ENCODE results near the gene COL9A2. TPM values are rescaled to one million over a fixed set of nuclear protein-coding genes. Genes with fewer than 3 reads are reported as not detected.

COL9A2 gene
- total RNA-seq, 1 experiment from 2014 or later, result 4.0 TPM

GRCh38 chr1:40306296-40306695 lies 10.8 kb downstream of the COL9A2 start:
- in situ Hi-C loops (cut with HindIII; ENCODE audit: low sequenced_read_pairs), result no loop called here

GRCh38 chr1:40305871-40306270 lies 11.2 kb downstream of the COL9A2 start:
- no peak for DNase-seq (ENCODE audit: low spot score)
- in situ Hi-C loops (cut with HindIII; ENCODE audit: low sequenced_read_pairs), result no loop called here

More at GRCh38 chr1:40306296-40306695, 10.8 kb downstream of the COL9A2 start:
- no peak for DNase-seq (ENCODE audit: low spot score)

- DNase-seq (ENCODE audit: low spot score), result no peak
- in situ Hi-C loops (cut with HindIII; ENCODE audit: low sequenced_read_pairs), result no loop called here
Observed at GRCh38 chr1:40305451-40305850, 11.6 kb downstream of the COL9A2 start.

DNA sequence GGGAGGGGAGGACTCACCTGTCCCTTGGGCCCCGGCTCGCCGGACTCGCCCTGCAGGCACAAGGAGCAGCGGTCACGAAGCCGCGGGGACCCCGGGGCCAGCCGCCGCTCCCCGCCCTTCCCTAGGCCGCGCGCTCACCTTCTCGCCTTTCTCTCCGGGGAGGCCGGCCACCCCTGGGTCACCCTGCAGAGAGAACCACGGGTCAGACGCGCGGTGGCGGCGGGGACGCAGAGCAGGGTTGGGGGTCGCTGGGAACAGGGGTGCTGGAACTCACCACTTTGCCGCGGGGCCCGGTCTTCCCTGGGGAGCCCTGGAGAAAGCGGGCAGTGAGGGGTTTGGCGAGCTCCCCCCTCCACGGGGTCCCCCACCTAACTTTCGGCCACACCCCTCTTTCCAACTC lies 13.3 kb downstream of the COL9A2 start:
- no peak for DNase-seq (ENCODE audit: low spot score)
- in situ Hi-C loops (cut with HindIII; ENCODE audit: low sequenced_read_pairs), result no loop called here

GRCh38 chr1:40303051-40303771 lies 13.9 kb downstream of the COL9A2 start:
- in situ Hi-C loops (cut with HindIII; ENCODE audit: low sequenced_read_pairs), result no loop called here

GRCh38 chr1:40302475-40302874 lies 14.6 kb downstream of the COL9A2 start:
- DNase-seq (ENCODE audit: low spot score), result no peak
- in situ Hi-C loops (cut with HindIII; ENCODE audit: low sequenced_read_pairs), result no loop called here

More at GRCh38 chr1:40303051-40303771, 13.9 kb downstream of the COL9A2 start:
- no peak for DNase-seq (ENCODE audit: low spot score)

DNA sequence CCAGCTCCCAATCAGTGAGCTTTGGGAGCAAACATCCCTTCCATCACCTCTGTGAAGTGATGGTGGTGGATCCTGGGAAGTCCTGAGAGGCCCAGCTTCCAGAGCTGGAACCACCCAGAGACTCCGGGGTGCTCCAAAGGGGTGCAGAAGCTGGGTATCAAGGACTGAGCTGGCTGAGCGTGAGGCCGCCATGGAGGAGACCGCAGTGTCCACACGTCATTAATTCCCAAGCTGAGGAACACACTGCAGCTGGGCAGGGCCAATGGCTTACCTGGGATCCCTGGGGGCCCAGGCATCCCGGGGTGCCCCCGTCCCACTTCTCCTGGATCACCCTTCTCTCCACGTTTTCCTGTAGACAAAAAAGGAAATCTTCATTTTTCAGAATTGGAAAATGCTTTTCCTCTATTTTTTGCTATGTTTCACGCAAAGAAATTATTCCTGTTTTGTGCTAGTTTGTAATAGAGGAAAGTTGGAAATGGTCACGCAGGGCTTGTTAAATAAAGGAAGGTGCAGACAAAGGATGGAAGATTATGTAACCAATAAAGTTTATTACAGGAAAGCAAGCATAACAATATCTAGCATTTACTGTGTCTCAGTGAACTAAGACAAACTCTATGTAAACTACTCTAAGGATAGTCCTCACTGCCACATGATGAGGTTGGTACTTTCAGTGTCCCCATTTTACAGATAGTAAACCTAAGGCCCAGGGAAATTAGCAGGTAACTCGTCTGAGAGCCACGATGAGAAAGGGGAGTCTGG lies 15.4 kb downstream of the COL9A2 start:
- in situ Hi-C loops (cut with HindIII; ENCODE audit: low sequenced_read_pairs), result no loop called here
- no peak for DNase-seq (ENCODE audit: low spot score)

DNA sequence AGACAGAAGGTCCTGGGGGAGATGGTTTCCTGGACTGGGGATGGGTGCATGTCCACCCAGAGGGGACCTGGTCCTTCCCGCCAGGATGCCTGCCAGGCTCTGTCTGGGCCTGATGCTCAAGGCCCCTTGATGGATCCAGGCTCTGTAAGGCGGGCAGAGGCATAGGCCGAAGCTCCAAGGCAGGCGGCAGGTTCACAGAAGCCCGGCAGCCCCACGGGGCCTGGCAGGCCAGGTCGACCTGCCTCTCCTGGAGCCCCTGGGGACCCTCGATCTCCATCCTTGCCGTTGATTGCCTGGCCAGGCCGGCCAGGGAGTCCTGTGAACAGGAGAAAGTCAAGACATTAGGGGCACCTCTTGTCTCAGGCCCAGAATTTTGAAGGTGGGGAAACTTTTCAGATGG lies 16.0 kb downstream of the COL9A2 start:
- no peak for DNase-seq (ENCODE audit: low spot score)
- in situ Hi-C loops (cut with HindIII; ENCODE audit: low sequenced_read_pairs), result no loop called here

DNA sequence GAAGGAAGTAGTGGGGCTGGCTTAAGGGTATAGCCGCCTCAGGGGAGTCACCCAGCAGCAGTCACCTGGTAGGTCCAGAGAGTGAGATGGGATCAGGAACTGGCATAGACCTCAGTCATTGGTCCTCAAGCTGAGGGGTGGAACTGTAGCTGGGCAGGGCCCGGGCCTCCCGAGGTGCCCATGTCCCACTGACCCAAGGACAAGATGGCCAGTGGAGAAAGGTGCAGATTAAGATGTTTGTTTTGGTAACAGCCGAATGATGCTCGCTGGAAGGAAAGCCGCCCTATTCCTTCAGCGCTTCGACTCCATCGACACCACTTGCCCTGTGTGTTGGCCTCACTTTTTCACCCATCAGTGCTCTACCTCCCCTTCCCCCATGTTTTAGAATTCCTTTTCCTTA lies 16.4 kb downstream of the COL9A2 start:
- no peak for DNase-seq (ENCODE audit: low spot score)
- in situ Hi-C loops (cut with HindIII; ENCODE audit: low sequenced_read_pairs), result no loop called here

DNA sequence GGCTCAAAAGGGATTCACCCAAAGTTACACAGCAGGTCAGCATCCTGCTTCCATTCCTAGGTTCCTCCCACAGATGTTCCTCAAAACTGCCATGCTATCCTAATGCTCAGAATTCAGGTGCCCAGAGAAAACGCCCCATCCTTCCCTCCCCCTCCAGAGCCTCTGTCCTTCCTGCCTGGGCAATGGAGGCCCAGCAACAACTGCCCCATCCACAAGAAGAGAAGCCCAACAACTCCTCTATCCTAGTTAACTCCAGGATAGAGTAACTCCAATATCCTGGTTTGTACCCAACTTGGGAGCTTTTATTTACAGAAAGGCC lies 16.9 kb downstream of the COL9A2 start:
- in situ Hi-C loops (cut with HindIII; ENCODE audit: low sequenced_read_pairs), result no loop called here
- no peak for DNase-seq (ENCODE audit: low spot score)

DNA sequence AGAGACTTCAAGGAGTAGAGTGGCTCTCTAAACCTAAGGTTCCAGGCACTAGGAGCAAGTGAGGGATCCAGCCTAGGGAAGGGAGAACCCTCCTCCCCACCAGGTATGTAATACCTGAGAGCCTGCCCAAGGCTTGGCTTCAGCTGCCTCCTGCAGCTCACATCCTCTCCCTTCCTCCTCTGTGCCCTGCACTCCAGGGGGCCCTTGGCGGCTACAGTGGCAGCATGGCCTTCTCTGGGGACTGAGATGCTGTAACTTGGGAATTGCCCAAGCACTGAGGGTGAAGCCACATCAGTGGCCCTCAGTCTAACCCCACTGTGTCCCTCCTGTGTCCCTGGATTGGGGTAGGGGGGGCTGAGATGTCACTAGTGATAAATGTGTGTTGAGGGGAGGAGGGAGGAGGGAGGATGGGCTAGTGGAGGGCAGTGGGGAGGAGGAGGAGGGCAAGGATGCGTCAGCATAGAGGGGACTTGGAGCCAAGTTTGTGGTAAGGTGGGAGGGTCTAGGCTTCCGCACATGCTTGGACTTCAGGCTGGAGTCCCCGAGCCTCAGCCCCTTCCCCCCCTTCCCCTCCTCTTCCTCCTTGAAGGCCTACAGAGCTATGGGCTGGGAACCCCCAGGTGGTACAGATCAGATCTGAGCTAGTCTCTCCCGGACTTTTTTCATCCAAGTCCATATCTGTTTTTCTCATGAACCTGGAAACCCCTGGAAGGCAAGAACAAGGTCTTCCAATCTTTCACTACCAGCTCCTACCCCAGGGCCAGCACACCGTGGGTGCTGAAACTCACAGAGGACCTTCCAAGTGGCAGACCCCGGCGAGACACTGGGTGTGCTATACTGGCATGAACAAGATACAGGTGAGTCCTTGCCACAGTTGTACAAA lies 17.5 kb downstream of the COL9A2 start:
- in situ Hi-C loops (cut with HindIII; ENCODE audit: low sequenced_read_pairs), result loop anchor here (10.0 kb wide), 1 partner anchor 55 kb away; the partner anchor contains the start of gene TMCO2
- DNase-seq (ENCODE audit: low spot score), result no peak

DNA sequence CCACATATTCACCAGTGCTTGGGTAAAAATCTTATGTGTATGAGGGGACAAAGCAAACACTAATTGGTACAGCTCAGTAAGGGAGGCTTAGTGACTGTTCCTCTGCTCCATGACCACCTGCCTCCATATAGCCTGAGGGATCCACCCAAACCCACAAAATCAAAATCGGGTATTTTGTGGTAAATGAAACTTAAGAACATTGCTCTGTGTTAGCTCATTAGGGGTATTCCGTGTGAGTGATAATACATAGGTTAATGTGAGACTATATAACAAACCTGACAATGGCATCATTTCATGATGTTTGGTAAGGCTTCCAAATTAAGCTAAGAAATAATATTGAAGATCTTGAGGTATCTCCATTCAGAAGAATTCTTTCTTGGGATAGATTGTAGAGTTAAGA lies 25.8 kb downstream of the COL9A2 start:
- in situ Hi-C loops (cut with HindIII; ENCODE audit: low sequenced_read_pairs), result loop anchor here (10.0 kb wide), 1 partner anchor 46 kb away; the partner anchor contains the start of gene TMCO2

GRCh38 chr1:40281853-40282252 lies 35.2 kb downstream of the COL9A2 start:
- in situ Hi-C loops (cut with HindIII; ENCODE audit: low sequenced_read_pairs), result no loop called here
- DNase-seq (ENCODE audit: low spot score), result no peak

More for the DNA sequence above, 25.8 kb downstream of the COL9A2 start:
- DNase-seq (ENCODE audit: low spot score), result no peak

- no peak for DNase-seq (ENCODE audit: low spot score)
- in situ Hi-C loops (cut with HindIII; ENCODE audit: low sequenced_read_pairs), result no loop called here
Observed at GRCh38 chr1:40276122-40276521, 41.0 kb downstream of the COL9A2 start.

DNA sequence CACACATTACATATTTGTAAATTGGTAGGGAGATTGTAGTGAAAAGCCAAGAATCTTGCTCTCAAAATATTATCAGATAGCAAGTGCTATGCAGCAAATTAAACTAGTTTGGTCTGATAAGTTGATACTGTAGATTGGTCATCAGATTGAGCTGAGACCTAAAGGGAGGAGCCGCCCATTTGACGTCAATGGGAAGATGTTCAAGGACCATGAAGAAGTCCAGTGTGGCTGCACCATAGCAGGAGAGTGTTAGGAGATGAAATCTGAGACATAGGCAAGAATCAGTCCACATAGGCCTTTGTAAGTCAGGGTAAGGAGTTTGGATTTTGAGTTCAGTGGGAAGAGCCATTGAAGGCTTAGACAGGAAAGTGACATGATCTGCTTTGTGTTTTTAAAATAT lies 42.8 kb downstream of the COL9A2 start:
- in situ Hi-C loops (cut with HindIII; ENCODE audit: low sequenced_read_pairs), result no loop called here
- no peak for DNase-seq (ENCODE audit: low spot score)

DNA sequence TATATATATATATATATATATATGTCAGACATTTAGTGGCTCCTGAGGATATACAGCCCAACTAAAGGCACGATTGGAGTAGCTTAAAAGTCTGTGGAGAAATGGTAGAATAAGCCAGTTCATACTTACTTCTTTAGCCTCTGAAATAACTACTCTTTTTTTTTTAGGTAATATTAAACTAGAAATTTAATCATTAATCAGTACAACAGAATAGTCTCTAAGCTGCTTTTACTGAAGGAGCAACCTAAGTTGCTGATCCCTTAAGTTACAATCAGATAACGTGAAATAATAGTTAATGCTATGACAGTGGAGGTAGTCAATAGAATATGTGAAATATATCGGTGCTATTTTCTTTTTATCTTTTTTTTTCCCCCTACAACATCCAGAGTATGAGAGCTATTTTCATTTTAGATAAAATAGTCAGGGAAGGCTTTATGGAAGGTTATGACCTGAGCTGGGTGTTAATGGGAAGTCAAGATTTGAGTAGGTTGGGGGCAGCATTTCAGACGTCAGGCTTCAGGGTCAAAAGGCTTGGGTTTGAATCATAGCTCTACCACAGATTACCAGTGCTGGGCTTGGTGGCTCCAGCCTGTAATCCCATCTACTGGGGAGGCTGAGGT lies 43.4 kb downstream of the COL9A2 start:
- DNase-seq (ENCODE audit: low spot score), result no peak
- in situ Hi-C loops (cut with HindIII; ENCODE audit: low sequenced_read_pairs), result no loop called here

DNA sequence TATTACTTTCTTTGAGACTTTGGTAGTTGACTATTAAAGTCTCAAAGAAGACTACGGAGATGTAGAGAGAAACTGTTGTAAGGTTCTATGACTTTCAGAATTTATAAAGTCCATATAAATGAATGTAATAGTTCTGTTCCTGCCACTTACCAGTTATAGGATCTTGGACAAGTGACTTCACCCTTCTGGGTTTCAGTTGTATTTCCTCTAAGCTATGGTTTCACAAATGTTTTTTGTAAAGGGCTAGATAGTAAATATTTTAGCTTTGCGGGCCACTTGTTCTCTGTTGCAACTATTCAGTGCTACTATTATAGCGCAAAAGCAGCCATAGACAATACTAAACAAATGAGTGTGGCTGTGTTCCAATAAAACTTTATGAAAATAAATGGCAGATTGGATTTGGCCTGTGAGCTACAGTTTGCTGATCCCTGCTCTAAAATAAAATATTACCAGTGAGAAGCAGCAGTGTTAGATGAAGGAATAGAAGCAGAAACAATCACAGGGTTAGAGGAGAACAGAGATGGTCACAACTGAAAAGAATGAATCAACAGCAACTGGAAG lies 44.4 kb downstream of the COL9A2 start:
- in situ Hi-C loops (cut with HindIII; ENCODE audit: low sequenced_read_pairs), result no loop called here
- DNase-seq (ENCODE audit: low spot score), result no peak

- in situ Hi-C loops (cut with HindIII; ENCODE audit: low sequenced_read_pairs), result no loop called here
- DNase-seq (ENCODE audit: low spot score), result no peak
Observed at GRCh38 chr1:40270152-40270834, 46.8 kb downstream of the COL9A2 start.
